Stimulated activated CD4-positive, alpha-beta T cell treated with anti-CD3 and anti-CD28 coated beads, Interleukin-2, amount 100 ng/mL, for 48 hours (primary cell): ENCODE data around the gene IRS2.

Experiments
- DNase-seq, 2 donors: peaks; one replicate each; pipeline ENCODE4 v3.0.0-alpha.2; 2020

The IRS2 gene

DNA sequence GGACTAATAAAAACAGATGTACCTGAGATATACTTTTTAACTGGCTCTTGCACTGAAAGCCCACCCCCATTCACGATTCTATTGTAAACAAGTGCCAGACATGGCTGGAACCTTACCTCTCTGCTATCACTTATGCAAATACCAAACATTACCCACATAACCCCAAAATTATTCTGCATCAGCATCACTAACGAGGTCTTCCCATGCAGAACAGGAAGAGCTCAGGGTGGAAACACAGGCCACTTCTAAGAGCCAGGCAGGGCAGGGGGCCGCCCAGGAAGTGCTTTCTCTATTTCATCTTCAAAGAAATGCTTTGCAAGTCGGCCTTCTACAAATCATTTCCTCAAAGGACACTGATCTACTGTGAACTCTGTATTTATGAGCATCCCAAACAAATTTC lies 7.3 kb downstream of the IRS2 start:
- no peak for DNase-seq

- DNase-seq = no peak
Measured at GRCh38 chr13:109778102-109778542, 8.3 kb downstream of the IRS2 start.

GRCh38 chr13:109776575-109776974 lies 9.8 kb downstream of the IRS2 start:
- no peak for DNase-seq

DNA sequence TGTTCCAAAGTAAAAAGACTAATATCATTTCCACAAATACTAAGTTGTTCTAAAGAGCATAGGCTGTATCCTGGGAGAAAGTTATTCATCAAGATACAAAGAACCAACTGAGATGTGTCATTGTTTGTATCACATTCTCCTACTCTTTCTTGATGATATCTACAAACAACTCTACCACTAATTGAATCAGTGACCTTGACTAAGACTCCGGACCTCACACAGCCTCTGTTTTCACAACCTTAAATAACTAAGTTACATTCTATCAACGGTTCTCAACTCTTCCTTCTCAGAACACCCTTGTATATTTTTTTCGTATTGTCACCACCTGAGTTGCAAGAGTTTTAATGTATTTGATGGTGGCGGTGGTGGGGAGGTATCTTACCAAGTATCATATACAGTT lies 12.6 kb downstream of the IRS2 start:
- no peak for DNase-seq

- DNase-seq = no peak
Measured at GRCh38 chr13:109773276-109773675, 13.1 kb downstream of the IRS2 start.

DNA sequence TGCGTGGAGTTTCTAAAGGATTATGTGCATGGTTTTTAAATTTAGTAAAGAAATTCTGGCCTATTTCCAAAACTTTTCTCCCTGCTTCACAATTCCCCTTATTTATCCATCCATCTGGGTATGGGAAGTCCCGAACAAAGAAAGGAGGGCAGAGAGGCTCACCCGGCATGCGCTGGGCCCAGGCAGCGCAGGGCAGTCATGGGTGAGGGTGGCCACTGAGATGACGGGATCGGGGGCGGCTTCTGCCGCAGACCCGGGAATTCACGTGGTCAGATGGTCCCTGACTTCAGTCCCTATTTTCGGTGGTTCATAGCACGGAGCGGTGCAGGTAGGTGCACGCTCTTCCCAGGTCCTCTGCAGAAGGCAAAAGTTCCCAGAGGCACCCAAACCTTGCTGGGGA lies 14.5 kb downstream of the IRS2 start:
- no peak for DNase-seq

GRCh38 chr13:109770436-109770835 lies 15.9 kb downstream of the IRS2 start:
- no peak for DNase-seq

DNA sequence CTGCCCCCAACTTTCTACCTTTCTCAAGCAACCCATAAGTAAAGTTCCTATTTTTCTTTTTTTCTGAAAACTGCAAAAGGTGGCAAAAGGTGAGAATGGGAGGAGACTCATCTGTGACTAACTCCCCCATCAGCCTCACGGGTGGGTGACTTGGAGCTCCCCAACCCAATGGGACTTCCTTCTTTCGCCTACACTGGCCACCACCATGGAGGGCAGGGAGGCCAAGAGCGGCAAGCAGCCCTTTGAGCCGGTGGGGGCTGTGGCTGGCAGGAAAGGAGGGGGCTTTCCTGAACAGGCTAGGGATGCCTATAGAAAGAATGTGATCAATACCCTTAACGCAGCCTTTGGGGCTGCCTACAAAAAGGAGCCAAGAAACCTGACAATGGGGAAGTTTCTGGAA lies 16.5 kb downstream of the IRS2 start:
- DNase-seq = no peak

DNA sequence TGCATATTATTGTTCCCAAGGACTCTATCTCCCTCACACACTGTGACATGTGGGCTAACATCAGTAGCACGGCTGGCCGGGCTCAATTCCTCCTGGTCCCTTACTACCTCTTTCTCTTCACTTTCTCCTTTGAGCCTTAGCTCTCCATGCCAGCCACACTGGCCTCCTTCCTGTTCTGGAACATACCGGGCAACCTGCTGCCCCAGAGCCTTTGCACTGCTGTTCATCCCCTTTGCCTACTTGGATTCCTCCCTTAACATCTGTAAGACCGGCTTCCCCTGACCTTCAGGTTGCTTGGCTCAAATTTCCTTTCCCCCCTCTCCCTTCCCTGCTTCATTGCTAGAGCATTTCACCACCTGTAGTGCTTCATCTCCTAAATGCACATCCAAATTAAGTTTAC lies 17.1 kb downstream of the IRS2 start:
- DNase-seq = no peak

DNA sequence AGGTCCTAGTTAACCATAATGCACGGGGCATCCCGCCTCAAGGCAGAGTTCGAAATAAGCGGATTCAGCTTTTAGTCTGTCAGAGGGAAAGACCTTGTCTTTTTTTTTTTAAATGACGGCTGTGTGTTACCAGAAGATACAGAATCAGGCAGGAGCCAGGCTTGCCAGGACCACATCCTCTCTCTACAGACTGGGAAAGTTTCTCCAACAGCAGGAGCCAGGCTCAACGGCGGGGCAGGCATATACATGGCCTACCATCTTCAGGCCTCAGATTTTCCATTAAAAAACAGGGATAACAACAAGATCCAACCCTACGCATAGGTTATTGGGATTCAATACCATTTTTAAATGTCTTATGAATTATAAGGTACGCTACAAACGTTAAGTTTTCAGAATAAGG lies 17.8 kb downstream of the IRS2 start:
- DNase-seq = no peak

DNA sequence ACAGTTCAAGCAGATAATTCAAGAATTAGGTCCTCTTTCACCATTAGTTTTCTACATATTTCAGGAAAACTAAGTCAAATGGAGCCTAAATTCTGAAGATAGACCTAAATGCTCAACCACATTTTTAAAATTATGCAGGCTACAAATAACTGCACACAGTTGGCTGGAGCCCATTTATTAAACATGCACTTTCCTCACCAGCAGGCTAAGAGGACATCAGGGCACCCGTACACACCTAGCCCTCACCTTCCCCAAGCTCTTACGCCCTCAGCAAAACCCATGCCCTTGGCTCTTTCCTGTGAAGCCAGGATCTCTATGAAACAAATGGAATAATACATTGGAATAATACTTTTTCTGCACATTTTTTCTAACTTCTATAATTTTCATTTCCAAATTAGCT lies 18.2 kb downstream of the IRS2 start:
- DNase-seq = no peak

DNA sequence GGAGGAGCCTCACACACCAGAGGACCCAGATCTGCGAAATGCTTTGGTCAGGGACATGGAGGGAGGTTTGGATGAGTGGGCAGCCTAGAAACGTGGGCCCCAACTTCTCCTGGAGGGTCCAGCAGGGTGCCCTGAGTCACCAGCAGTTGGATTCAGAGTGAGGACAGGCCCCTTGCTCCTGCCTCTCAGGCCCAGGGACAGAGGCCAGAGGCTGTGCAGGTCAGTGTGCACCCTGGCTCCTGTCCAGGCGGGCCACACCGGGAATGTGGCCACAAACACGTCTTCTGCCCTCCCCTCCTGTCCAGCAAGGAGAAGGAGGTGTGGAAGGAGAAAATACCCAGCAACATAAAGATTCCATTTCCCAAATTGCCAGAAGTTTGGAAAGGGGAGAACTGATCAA lies 19.4 kb downstream of the IRS2 start:
- DNase-seq = no peak

DNA sequence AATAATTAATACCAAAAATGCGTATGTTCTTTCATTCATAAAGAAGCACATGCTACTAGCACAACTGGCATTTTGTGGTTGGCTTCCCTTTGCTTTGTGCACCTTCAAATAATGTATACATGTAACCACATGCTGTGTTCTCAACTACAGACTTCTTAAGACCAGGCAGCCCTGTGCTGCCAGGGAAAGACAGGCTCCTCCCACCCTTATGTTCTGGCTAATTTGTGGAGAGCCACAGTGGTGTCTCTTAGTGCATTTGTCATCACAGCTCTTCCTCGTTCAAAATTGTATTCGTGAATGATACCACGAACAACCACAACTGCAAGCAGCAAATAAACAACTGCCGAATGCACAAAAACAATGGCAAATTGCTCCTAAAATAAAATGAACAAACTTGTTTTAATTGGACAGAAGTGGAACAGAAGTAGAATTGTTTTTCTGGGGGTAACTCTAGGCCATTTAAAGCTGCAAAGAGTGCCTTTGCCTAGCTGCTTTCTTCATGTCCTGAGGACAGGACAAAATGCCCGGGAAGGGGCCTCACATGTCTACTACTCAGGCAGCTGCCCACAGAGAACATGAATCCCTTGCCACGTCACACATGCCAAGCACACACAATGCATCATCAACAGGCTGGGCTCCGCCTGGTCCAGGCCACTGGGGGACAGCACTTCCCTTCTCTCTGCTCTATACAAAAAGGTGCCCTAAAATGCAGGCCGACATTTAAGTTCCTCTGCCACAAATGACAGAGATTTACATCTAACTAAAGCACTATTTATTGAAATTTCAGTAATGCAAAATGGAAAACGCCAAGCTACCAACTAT lies 21.7 kb downstream of the IRS2 start:
- no peak for DNase-seq

- no peak for DNase-seq
Measured at GRCh38 chr13:109764045-109764444, 22.3 kb downstream of the IRS2 start.

DNA sequence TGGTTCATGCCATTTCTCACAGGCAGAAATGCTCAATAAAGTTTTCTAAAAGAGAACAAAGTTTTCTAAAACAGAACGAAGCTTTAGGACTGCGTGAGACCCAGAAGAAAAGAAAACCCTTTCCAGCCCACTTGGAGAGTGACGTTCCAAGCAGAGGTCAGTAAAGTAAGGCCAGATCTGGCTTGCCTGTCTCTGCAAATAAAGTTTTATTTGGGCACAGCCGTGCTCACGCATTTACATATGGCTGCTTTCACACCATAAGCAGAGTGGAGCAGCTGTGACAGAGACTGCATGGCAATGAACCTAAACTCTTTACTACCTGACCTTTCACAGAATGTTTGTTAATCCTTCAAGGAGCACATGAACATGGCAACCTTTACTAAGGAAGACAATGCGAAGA lies 23.6 kb downstream of the IRS2 start:
- DNase-seq = no peak

DNA sequence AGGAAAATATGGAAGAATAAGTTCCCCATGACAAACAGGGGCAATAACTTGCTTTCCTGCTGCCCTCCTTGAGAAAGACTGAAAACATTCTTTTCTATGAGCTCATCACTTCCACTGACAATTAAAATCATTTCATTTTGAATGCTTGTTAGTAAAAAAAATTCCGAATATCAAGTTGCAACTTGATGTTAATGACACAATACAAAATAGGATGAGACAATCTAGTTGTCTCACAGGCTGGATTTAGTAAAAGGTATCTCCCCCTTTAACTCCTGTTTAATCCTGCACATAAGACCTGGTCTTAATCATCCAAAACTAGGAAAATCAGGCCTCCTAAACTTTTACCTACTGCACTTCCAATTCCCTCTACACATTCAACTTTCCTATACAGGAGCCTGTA lies 24.7 kb downstream of the IRS2 start:
- no peak for DNase-seq

DNA sequence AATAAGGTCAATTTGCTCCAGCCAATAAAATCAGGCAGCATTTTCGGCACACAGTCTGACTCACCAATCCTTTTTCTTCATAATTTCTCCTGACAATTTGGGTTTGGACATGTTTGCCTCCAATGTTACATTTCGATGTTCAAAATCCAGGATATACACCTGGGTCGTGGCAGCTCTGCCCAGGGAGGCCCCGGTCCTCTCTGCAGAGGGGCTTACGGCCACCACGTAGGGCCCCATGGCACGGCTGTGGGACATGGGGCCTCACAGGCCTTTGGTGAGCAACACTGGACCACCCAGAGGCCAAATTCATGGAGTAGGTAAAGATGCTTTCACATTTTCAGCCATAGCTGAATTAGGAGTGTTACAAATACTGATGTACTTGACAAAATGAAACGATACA lies 25.4 kb downstream of the IRS2 start:
- no peak for DNase-seq

- no peak for DNase-seq
Measured at GRCh38 chr13:109760402-109760801, 26.0 kb downstream of the IRS2 start.

DNA sequence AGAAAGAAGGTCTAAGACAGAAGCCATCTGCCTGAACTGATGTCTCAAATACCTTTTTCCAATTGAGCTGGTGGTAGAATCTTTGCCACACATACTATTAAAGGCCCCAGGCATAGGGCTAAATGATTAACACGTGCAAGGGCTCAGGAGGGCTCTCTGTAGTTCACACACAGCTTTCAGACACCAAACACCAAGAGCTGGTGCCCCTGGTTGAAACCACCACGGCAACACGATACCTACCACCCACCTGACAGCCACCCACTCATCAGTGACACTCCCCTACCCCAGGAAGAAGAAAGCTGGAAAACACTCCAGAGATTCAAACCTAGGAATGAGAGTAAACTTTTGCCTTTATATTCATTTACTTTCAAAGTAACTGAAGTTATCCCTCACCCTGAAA lies 26.8 kb downstream of the IRS2 start:
- DNase-seq = no peak

DNA sequence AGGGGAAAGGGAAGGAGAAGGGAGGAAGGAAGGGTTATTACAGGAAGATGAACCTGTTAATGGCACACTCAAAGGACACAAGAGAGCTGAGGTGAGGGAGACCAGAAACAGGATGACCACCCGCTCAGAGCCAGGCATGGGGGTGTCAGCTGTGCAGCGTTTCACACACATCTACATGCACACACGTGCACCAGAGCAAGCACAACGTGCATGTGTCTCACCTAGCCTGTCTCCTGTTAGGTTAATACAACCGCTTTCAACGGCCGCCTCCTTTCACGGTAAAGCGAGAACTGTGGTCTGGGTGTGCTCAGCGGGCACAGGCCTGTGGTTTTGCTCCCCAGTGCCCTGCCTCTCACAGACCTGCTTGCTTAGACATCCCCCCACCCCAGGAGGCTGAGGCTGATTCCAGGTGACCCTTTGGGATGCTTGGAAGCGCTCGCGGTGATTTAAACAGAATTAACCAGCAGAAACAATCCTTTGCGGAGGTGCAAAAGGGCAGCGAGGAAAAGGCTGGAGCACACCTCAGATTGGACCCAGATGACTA lies 27.4 kb downstream of the IRS2 start:
- no peak for DNase-seq

DNA sequence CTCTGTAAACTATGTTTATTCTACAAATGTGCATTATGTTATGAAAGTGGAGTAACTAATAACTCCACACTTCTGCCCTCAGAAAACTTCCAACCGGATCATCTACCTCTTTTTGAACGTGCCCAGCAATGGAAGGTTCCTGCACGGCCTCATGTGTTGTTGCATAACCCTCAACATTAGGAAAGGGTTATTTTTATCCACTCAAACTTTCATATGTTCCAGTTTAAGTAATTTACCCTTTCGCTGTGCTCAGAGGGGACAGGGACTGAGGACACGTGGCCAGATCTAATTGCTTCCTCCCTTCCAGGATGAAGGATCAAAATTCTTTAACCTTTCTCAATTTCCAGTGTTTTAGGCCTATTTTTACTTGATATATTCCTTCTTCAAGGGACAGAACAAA lies 29.6 kb downstream of the IRS2 start:
- DNase-seq = no peak

- DNase-seq = no peak
Measured at GRCh38 chr13:109755997-109756396, 30.4 kb downstream of the IRS2 start.

DNA sequence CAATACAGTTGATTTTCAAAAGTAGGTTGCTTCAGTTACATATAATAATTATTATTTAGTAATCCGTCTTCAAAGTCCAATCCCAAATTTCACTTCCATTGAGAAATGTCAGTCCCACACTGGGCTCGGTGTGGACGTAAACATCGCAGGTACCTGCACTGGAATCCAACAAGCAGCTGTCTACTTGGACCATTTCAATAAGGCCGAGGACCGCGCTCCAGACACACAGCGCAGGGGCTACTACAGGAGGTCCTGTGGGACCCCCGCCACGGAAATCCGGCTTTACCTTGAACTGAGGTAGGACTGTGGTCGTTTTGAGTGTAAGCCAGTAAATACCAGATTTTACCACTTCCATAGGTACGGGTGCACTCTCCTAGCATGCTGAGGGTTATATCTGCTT lies 30.8 kb downstream of the IRS2 start:
- DNase-seq = no peak

DNA sequence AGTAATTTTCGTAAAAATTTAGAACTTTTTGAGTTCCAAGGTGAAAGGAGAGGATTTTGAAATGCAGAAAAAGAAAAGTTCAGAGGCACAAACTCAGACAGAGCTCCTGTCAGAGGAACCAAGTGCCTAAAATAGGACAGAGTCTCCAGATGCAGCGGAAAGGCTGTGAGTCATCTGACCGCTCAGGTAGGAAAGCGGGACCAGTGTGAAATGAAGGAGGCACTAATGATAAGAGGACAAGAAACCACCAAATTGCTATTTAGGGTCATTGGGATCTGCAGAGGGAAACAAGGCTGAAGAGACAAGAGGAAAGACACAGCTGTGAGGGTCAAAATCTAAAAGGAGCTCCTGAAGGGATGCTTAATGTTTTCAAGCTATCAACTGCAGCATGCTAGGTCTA lies 34.9 kb downstream of the IRS2 start:
- DNase-seq = no peak

DNA sequence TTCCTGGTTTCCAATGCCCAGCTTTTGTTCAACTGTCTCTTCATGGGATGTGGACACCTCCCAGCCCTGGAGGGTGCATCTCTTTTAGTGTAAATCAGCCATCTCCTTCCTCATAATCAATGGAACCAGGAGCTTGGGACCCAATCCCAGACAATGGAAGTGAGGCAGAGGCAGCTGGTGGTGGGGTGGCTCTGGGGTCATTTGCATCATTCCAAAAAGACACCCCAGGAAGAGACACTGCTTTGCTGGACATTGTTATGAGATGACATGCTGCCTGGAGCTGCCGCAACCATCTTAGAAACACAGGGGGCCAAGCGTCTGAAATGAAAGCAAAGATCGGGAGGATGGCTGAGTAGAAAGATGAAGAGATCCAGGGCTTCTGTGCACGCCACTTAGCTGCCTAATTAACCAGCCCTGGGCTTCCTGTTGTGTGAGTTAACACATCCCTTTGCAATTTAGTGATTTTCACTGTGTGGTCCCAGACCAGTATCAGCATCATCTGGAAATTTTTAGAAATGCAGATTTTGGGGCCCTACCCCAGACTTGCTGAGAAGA lies 36.1 kb downstream of the IRS2 start:
- no peak for DNase-seq
